Measurements from ENCODE around the gene TBC1D1. TPM values are rescaled to one million over a fixed set of nuclear protein-coding genes. Genes with fewer than 3 reads are reported as not detected.

The TBC1D1 gene
- total RNA-seq, 1 donor from 2014 or later, result 54.5 TPM

GRCh38 chr4:38082021-38082420 lies 191.1 kb downstream of the TBC1D1 start:
- no peaks in the 10 kb centered on the region for H3K79me2 ChIP-seq (ENCODE audit: insufficient read depth, low read length)
- FAIRE-seq (no peak), DNase-seq (ENCODE audit: low read depth) (no peak)
- no peaks in the 10 kb centered on the region for H4K20me1 ChIP-seq (ENCODE audit: insufficient read depth, low read length)
- no peaks in the 10 kb centered on the region for H3K27me3 Mint-ChIP-seq (ENCODE audit: low read depth, unreplicated experiment)
- H3K9me3 ChIP-seq (ENCODE audit: insufficient read depth, low read depth, low read length), result no peaks in the 10 kb centered on the region
- no peak overlapping the region for H2AFZ ChIP-seq (ENCODE audit: low read depth, low read length)
- H3K27me3 ChIP-seq (ENCODE audit: insufficient read depth, low read length), result no peaks in the 10 kb centered on the region
- H3K27ac Mint-ChIP-seq (ENCODE audit: unreplicated experiment), result peak overlapping the region; percentile 66
- H3K4me2 ChIP-seq (ENCODE audit: low read length), result peak overlapping the region; percentile 63
- H3K4me1 Mint-ChIP-seq (ENCODE audit: low read depth, unreplicated experiment), result peaks cover 27% of the 10 kb centered on the region
- no peak for TF ChIP-seq EZH2 (IDR thresholded peaks at IDR 0.05; ENCODE audit: insufficient read depth, low read length)
- TF ChIP-seq, protein P1, sequence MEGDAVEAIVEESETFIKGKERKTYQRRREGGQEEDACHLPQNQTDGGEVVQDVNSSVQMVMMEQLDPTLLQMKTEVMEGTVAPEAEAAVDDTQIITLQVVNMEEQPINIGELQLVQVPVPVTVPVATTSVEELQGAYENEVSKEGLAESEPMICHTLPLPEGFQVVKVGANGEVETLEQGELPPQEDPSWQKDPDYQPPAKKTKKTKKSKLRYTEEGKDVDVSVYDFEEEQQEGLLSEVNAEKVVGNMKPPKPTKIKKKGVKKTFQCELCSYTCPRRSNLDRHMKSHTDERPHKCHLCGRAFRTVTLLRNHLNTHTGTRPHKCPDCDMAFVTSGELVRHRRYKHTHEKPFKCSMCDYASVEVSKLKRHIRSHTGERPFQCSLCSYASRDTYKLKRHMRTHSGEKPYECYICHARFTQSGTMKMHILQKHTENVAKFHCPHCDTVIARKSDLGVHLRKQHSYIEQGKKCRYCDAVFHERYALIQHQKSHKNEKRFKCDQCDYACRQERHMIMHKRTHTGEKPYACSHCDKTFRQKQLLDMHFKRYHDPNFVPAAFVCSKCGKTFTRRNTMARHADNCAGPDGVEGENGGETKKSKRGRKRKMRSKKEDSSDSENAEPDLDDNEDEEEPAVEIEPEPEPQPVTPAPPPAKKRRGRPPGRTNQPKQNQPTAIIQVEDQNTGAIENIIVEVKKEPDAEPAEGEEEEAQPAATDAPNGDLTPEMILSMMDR (IDR thresholded peaks at IDR 0.05; ENCODE audit: insufficient read depth, low read depth, low read length), result no peak
- H3K27ac ChIP-seq (ENCODE audit: low read depth, low read length), result peak overlapping the region; percentile 86
- peaks cover 7% of the 10 kb centered on the region for H3K36me3 ChIP-seq (ENCODE audit: insufficient read depth, low read length)
- H3K36me3 Mint-ChIP-seq (ENCODE audit: low read depth, unreplicated experiment), result peaks cover 8% of the 10 kb centered on the region
- H3K9ac ChIP-seq (ENCODE audit: low read length), result peak overlapping the region; percentile 61
- H3K4me1 ChIP-seq (ENCODE audit: insufficient read depth, low read length), result peaks cover 35% of the 10 kb centered on the region
- no peak overlapping the region for H3K4me3 ChIP-seq (ENCODE audit: insufficient read depth, low read depth, low read length)
- no peaks in the 10 kb centered on the region for H3K9me3 Mint-ChIP-seq (ENCODE audit: unreplicated experiment)
- no peak overlapping the region for H3K4me3 Mint-ChIP-seq (ENCODE audit: unreplicated experiment)

DNA sequence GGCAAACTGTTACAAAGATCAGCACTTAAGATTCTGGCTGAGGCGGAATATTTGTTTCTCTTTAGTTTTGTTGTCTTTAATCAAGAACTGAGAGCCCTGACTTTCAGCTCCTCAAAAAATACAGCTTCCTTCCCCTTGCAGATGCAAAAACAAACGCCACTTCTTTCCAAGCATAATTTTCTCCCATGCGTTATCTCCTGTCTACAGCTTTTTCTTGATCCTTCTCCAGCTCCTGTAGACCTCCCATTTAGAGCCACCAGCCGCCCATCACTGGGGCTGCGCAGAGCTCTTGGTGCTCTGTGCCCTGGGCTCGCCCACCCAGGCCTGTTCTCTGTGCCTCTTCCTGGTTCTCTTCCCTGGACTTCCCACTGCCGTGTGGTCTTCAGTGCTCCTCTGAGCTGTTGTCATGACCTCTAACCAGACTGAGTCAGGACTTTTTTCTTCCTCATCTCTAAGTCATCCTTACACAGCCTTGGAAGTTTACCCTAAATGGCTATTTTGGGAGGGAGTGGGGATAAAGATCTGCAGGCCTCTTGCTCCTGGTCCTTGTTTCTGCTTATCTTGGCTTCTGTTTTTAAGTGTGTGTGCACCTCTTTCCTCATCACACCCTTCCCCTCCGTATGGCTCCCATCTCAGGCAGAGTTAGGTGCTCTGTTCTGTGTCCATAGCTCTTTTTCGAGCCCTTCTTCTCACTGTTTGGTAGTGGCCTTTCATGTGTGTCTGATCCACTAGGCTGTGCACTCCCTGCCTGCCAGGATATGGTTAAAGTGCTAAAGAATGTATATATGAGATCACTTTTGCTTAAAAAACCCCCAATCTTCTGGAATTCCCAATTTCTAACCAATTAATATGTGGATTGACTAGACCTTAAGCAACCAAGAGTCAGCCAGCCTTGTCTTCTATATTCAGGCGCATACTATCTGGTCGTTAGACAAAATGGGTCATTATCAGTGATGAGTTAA lies 191.8 kb downstream of the TBC1D1 start:
- peaks cover 27% of the 10 kb centered on the region for H3K4me1 Mint-ChIP-seq (ENCODE audit: low read depth, unreplicated experiment)

More for the DNA sequence above, 191.8 kb downstream of the TBC1D1 start:
- DNase-seq (ENCODE audit: low read depth), result peak; percentile 86
- TF ChIP-seq EZH2 (IDR thresholded peaks at IDR 0.05; ENCODE audit: insufficient read depth, low read length), result no peak
- TF ChIP-seq, protein P1 (IDR thresholded peaks at IDR 0.05; ENCODE audit: insufficient read depth, low read depth, low read length), result no peak
- no peak overlapping the region for H3K4me3 Mint-ChIP-seq (ENCODE audit: unreplicated experiment)
- H3K36me3 Mint-ChIP-seq (ENCODE audit: low read depth, unreplicated experiment), result peaks cover 10% of the 10 kb centered on the region
- H3K27ac Mint-ChIP-seq (ENCODE audit: unreplicated experiment), result peak overlapping the region; percentile 82
- peak; percentile 45 for FAIRE-seq
- peaks cover 35% of the 10 kb centered on the region for H3K4me1 ChIP-seq (ENCODE audit: insufficient read depth, low read length)
- peak overlapping the region; percentile 61 for H3K9ac ChIP-seq (ENCODE audit: low read length)
- H2AFZ ChIP-seq (ENCODE audit: low read depth, low read length), result peak overlapping the region; percentile 38
- peak overlapping the region; percentile 63 for H3K4me2 ChIP-seq (ENCODE audit: low read length)
- H3K79me2 ChIP-seq (ENCODE audit: insufficient read depth, low read length), result no peaks in the 10 kb centered on the region
- no peaks in the 10 kb centered on the region for H4K20me1 ChIP-seq (ENCODE audit: insufficient read depth, low read length)
- H3K27me3 Mint-ChIP-seq (ENCODE audit: low read depth, unreplicated experiment), result no peaks in the 10 kb centered on the region
- peaks cover 7% of the 10 kb centered on the region for H3K36me3 ChIP-seq (ENCODE audit: insufficient read depth, low read length)
- H3K9me3 Mint-ChIP-seq (ENCODE audit: unreplicated experiment), result no peaks in the 10 kb centered on the region
- H3K27ac ChIP-seq (ENCODE audit: low read depth, low read length), result peak overlapping the region; percentile 86
- no peaks in the 10 kb centered on the region for H3K9me3 ChIP-seq (ENCODE audit: insufficient read depth, low read depth, low read length)
- H3K27me3 ChIP-seq (ENCODE audit: insufficient read depth, low read length), result no peaks in the 10 kb centered on the region
- no peak overlapping the region for H3K4me3 ChIP-seq (ENCODE audit: insufficient read depth, low read depth, low read length)

Data from astrocyte (in vitro differentiated cells and primary cell).